Measurements from ENCODE around the gene NDUFB11.
"Not testable (repeated sequence)": the region's sequence is repeated elsewhere in the genome, so short reads cannot be mapped to it uniquely, and the experiment has no call there.

NDUFB11 gene

GRCh38 chrX:47146121-47146935 lies 1.8 kb upstream of the NDUFB11 start:
- no peak for DNase-seq

- no peak for DNase-seq
These were observed 1.1 kb upstream of the NDUFB11 start for GRCh38 chrX:47145395-47146120.

- DNase-seq: no peak
These were observed 442 bp downstream of the NDUFB11 start for GRCh38 chrX:47143894-47144625.

- DNase-seq: no peak
These were observed 6.3 kb downstream of the NDUFB11 start for GRCh38 chrX:47138171-47138570.

- DNase-seq: not testable (repeated sequence)
These were observed 8.9 kb downstream of the NDUFB11 start for GRCh38 chrX:47135650-47136049.

GRCh38 chrX:47133493-47133892 lies 11.0 kb downstream of the NDUFB11 start:
- no peak for DNase-seq

GRCh38 chrX:47129899-47130358 lies 14.6 kb downstream of the NDUFB11 start:
- DNase-seq: no peak

GRCh38 chrX:47129157-47129898 lies 15.2 kb downstream of the NDUFB11 start:
- peak; percentile 87 for DNase-seq

GRCh38 chrX:47124466-47124865 lies 20.0 kb downstream of the NDUFB11 start:
- not testable (repeated sequence) for DNase-seq

GRCh38 chrX:47116551-47117110 lies 27.9 kb downstream of the NDUFB11 start:
- DNase-seq: not testable (repeated sequence)

GRCh38 chrX:47112316-47112954 lies 32.1 kb downstream of the NDUFB11 start:
- DNase-seq: no peak

GRCh38 chrX:47110936-47111615 lies 33.4 kb downstream of the NDUFB11 start:
- DNase-seq: not testable (repeated sequence)

- DNase-seq: no peak
These were observed 43.3 kb downstream of the NDUFB11 start for GRCh38 chrX:47101206-47101605.

- DNase-seq: no peak
These were observed 46.0 kb downstream of the NDUFB11 start for GRCh38 chrX:47098338-47099094.

GRCh38 chrX:47097018-47097417 lies 47.5 kb downstream of the NDUFB11 start:
- no peak for DNase-seq

GRCh38 chrX:47093860-47094259 lies 50.6 kb downstream of the NDUFB11 start:
- DNase-seq: no peak

- DNase-seq: no peak
These were observed 51.3 kb downstream of the NDUFB11 start for GRCh38 chrX:47093248-47093647.

Measured in activated T-cell treated with anti-CD3 and anti-CD28 coated beads, Interleukin-2, amount 50 U/mL, for 1 hour (primary cell).